Stimulated activated CD8-positive, alpha-beta memory T cell treated with anti-CD3 and anti-CD28 coated beads, Interleukin-15, amount 100 ng/mL, for 24 hours (primary cell): ENCODE data around the gene SGCD.

Source experiments
- DNase-seq: peaks from one replicate; pipeline ENCODE4 v3.0.0-alpha.2; 2020; ENCODE audit warnings: low read depth

Gene SGCD

DNA sequence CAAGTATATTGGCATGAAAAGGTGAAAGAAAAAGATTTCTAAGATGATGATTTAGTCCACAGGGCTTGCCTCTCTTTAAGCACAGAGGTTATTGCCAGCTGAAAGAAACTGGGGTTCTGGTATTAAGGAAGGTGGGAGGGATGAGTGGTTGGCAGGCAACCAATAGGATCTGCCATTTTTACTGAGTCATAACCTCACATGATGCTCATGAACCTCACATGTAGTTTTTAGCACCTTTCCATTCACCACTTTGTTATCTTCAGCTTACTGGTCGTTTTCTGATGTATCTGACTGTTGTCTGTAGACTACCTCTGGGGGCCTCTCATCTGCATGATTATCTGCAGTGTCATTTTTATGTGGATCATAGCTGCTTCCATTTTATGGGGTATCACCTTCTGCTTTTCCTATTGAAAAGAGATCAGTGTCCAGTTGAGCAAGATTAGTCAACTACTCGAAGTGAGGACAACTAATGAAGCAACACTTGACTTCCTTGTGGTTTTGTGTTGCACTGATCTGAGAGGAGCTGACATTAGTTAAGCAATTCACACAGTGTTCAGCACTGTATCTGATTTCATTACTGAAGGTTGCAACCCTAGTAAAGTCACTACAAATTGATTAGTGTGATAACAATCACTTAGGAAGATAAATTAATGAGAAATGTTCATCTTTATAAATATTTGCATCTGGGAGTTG is 186.3 kb downstream of the SGCD start:
- DNase-seq, result no peak

DNA sequence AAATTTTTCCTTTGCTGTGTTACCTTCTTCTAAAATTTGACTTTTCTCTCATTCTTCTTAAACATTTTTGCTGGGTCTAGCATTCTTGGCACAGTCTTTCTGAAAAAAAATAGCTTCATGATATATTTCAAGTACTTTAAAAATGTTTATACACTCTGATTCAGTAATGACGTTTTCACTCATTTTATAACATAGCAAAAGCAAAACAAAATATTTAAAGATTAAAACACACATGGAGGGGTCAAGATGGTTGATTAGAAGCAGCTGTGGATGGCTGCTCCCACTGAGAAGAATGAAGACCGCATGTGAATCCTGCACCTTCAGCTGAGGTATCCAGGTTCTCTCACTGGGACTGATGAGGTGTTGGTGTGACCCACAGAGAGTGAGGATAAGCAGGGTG is 188.2 kb downstream of the SGCD start:
- DNase-seq, result no peak

DNA sequence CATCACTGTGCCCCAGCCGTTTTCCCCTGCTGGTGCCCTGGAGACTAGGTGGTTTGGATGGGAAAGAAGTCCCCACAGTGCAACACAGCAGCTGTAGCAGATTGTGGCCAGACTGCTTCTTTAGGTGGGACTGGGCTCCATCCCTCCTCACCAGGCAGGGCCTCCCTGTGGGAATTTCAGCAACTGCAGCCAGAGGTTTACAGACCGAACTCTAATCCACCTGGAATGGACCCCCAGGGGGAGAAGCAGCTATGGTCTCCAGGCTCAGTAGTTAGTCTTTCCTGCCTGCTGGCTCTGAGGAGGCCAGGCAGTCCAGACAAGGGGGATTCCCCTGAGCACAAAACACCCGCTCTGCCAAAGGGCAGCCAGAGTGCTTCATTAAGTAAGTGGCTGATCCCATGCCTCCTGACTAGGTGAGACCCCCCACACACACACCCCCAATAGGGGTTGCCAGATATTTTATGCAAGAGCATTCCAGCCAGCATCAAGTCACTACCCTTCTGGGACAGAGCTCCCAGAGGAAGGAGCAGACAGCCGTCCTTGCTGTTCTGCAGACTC is 188.9 kb downstream of the SGCD start:
- no peak for DNase-seq

DNA sequence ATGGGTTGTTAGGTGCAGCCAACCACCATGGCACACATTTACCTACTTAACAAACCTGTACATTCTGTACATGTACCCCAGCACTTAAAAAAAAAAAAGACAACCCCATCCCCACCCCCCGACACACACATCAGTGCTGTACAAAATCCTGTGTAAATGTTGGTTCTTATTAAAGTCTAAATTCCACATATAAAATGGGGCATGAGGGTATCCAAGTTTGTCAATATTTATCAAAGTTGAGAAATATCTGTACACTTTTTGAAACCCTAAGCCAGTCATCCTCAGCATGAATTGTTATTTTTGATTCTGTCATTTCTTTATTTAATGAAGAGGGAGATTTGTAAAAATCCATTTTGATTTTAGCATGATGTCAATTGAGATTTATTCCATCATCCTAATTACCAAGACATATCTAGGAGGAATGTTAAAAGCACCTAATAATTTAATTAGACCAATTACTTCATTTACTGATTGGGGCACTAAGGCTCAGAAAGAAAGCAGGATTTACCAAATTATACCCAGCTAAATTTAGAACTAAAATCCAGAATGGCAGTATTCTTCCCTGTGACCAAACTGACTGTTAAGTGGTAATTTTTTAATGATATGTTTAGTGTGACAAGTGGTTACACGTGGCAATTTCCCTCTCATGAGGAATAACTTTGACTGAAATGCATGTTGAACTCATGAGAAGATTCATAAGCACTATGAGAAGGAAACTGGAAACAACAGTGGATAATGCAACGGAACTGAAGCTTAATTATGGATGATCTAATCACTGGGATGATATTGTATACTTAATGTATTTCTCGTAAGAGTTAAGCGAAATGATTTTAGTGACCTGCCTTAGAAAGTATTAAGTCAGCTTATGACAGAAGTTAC is 195.9 kb downstream of the SGCD start:
- no peak for DNase-seq

GRCh38 chr5:156523607-156524006 is 196.6 kb downstream of the SGCD start:
- no peak for DNase-seq

GRCh38 chr5:156526081-156526925 is 199.3 kb downstream of the SGCD start:
- DNase-seq, result no peak

DNA sequence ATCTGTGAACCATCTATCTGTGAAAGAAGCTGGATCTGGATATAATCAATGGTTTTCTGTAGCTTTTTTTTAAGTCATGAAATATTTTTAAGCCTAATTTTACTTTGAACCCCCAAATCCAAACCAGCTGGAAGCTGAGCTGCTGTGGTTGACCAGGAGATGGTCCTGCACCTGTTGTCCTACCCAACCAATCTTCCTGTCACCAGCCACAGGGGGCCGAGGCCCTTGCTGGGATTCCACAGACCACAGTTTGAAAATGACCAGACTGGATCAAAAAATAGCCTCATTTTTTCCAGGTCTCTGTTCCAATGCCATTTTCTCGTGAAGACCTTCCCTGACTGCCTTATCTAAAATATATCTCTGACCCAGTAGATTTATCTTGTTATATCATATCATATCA is 200.6 kb downstream of the SGCD start:
- no peak for DNase-seq

DNA sequence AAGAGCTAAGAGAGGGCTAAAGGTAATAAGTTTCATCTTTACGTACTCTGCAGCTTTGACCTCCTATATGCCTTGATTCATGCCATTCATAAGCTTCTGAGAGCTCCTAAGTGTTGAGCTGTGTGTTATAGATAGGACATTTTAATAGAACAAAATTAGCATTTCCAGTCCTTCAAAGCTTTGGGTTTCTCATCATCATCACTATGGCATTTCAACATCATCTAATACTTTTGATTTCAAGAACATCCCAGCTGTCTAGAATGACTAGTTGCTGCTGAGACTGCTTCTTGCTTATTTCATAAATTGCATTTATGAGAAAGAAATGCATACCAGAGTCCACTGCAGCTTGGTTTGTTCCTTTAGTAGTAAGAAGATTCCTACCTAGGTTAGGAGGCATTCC is 201.7 kb downstream of the SGCD start:
- DNase-seq, result no peak

DNA sequence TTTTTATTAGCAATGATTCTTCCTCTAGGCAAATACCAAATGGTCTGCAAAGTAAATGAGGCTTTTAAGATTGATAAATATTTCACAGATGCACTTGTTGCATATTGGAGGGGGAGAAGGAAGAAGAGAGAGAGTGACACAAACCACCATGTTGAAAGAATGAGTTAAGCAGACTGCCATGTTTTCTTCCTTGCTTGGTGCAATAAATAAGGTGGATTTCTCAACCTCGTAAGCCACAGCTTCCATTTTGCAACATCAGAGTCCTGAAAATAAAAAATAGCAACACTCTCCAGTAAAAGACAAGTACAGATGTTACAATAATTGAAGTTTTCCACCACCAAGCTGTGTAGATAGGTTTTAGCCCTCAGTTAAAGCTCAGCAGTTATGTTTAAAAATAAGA is 202.9 kb downstream of the SGCD start:
- DNase-seq, result no peak

GRCh38 chr5:156531199-156531598 is 204.2 kb downstream of the SGCD start:
- no peak for DNase-seq

DNA sequence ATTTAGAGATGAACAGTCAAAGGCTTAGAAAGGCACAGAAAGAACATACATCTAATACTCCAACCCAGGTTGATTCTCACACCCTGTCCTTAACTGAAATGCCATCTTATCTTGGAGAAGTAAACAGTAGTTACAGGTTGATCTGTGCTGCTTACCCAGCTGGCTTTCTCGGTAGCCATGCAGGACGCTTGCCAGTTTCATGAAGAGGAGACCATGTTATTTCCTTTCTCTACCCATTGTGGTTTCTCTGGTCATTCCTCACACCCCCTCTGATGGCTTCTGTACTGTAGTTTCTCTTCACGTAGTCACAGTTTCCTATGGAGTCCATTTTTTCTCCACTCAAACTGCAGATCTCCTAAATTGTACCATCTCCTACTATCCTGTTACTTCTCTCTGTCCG is 206.0 kb downstream of the SGCD start:
- no peak for DNase-seq

- DNase-seq, result no peak
These were observed 207.1 kb downstream of the SGCD start for GRCh38 chr5:156534085-156534484.

- DNase-seq, result no peak
These were observed 208.0 kb downstream of the SGCD start for GRCh38 chr5:156534906-156535485.

GRCh38 chr5:156540491-156540890 is 213.5 kb downstream of the SGCD start:
- no peak for DNase-seq

DNA sequence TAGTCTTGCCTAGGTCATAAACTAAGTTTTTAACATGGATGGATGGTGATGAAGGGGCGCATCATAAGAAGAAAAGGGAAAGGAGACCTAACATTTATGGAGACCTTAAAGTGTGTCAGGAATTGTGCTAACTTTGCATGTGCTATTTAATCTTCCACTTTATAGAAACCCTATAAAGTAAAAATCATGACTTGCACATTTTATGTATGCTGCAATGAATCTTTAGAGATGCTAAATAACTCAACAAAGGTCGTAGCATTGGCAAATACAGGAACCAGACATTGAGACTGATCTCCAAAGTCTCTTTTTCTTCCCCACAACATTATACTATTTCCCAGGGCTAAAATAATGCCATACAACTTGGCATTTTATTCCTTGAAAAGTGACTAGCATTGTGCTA is 214.6 kb downstream of the SGCD start:
- no peak for DNase-seq

GRCh38 chr5:156543348-156544145 is 216.6 kb downstream of the SGCD start:
- DNase-seq, result no peak

DNA sequence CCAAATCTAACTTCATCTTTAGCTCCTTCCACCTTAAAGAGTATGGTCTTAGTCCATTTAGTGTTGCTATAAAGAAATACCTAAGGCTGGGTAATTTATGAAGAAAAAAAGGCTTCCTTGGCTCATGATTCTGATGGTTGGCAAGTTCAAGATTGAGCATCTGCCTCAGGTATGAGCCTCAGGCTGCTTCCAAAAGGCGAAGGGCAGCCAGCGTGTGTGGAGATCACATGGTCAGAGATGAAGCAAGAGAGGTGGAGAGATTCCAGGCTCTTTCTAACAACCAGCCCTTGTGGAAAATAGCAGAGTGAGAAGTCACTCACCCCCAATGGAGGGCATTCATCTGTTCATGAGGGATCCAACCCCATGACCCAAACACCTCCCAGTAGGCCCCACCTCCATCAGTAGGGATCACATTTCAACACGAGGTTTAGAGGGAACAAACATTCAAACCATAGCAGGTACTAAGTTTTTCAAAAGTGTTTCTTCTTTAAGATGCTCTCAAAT is 225.9 kb downstream of the SGCD start:
- DNase-seq, result no peak

DNA sequence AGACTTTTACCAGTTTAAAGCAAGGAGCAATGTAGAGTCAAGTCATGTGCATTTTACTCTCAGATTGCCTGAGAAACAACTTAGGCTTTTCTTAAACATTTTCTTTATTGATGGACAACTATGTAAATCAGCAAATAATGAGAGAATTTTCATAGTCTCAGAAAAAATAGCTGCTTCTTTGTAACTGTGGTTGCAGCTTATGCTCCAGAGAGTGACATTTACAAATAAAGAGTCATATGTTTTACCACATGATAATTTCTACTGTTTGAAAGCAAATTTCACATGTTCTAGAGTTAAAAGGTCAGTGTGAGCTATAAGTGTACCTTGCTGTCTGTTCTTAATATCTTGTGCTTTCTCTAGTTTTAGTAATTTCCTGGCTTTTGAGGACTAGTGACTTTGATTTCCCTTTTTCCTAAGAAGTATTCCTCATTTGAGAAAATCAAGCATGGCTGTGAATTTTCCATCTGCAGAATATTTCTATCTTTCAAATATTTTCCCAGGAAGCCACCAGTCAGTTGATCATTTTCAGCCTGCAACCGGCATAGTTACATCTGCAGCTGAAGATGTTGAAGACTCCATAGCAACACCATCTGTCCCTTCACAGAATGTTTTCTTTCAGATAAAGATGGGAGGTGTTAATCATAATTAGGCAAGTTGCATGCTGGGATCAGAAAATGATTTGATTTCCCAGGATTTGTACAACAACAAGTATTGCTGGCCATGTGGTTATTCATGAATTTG is 229.9 kb downstream of the SGCD start:
- DNase-seq, result no peak

DNA sequence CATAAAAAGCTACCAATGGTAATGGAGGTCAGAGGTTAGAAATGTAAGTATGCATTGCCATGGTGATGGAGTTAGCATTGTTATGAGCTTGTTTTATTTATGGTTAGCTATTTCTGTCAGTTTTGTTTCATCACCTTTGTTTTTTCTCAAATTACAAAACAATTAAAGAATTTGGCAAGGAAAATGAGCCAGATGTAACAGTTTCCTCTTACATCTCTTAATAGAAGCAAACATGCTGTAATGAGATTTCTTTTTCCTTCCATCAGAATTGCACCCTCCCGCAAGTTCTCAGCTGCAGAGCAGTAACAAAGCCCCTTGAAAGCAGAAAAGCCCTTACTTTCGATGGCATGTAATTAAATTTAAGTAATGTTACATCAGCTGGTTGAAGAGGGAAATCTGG is 233.0 kb downstream of the SGCD start:
- no peak for DNase-seq

GRCh38 chr5:156561651-156562050 is 234.7 kb downstream of the SGCD start:
- no peak for DNase-seq
